Common myeloid progenitor, CD34-positive (primary cell): ENCODE results near the gene RIN3.

ENCODE experiments used
- CTCF ChIA-PET: fragments of 350-600 bp; sonication (Branson Sonifier 250); formaldehyde crosslinking; loops from one replicate; lab custom pipeline; 2021; ENCODE audit warnings: antibody characterized with exemption; lab: Charles Lee
- POLR2A ChIA-PET: fragments of 350-600 bp; sonication (Branson Sonifier 250); formaldehyde crosslinking; loops from one replicate; lab custom pipeline; 2021; ENCODE audit warnings: antibody characterized with exemption; lab: Charles Lee
- DNase-seq, 3 donors: peaks; one replicate each; pipeline versions ENCODE4 v3.0.0 to v3.0.0-alpha.2; 2013
- H3K27ac ChIP-seq, 2 experiments: 1 replicate in 1 of 2; 2 replicates in 1 of 2; pipeline ENCODE4 v1.7.0; 2013; ENCODE audit warnings: inconsistent platforms in 2 of 2, low read length in 2 of 2, mild to moderate bottlenecking in 2 of 2, low read depth in 1 of 2, moderate library complexity in 1 of 2; ENCODE audit not compliant: severe bottlenecking in 2 of 2, insufficient read depth in 1 of 2, poor library complexity in 1 of 2
- H3K27me3 ChIP-seq, 5 experiments: replicated peaks in 2 of 5; 1 replicate in 3 of 5; 2 replicates in 2 of 5; pipeline versions ENCODE4 v1.6.1 to v1.7.0; 2013; ENCODE audit warnings: low read length in 4 of 5, mild to moderate bottlenecking in 2 of 5, moderate library complexity in 2 of 5, inconsistent platforms in 1 of 5; ENCODE audit not compliant: insufficient read depth in 5 of 5, control insufficient read depth in 4 of 5
- H3K36me3 ChIP-seq, 4 experiments: 1 replicate in 2 of 4; 2 replicates in 2 of 4; pipeline versions ENCODE4 v1.6.1 to v1.7.0; 2013; ENCODE audit warnings: low read length in 3 of 4, control low read depth in 1 of 4, mild to moderate bottlenecking in 1 of 4; ENCODE audit not compliant: control insufficient read depth in 4 of 4, insufficient read depth in 4 of 4
- H3K4me1 ChIP-seq, 4 experiments: 1 replicate in 3 of 4; 2 replicates in 1 of 4; pipeline versions ENCODE4 v1.6.1 to v1.7.1; 2013; ENCODE audit warnings: low read length in 3 of 4, mild to moderate bottlenecking in 3 of 4, control low read depth in 1 of 4, inconsistent platforms in 1 of 4, moderate library complexity in 1 of 4; ENCODE audit not compliant: control insufficient read depth in 4 of 4, insufficient read depth in 4 of 4; ENCODE audit errors: control extremely low read depth in 1 of 4
- H3K4me3 ChIP-seq, 7 experiments: 1 replicate in 4 of 7; 2 replicates in 3 of 7; pipeline versions ENCODE4 v1.5.1 to v1.7.0; 2013; ENCODE audit warnings: mild to moderate bottlenecking in 7 of 7, low read length in 6 of 7, moderate library complexity in 6 of 7, inconsistent platforms in 2 of 7, low read depth in 2 of 7, control low read depth in 1 of 7; ENCODE audit not compliant: insufficient read depth in 4 of 7, control insufficient read depth in 1 of 7; ENCODE audit errors: extremely low read depth in 1 of 7
- H3K9me3 ChIP-seq, 5 experiments: 1 replicate in 4 of 5; 2 replicates in 1 of 5; pipeline versions ENCODE4 v1.6.1 to v1.7.1; 2013; ENCODE audit warnings: low read length in 4 of 5, mild to moderate bottlenecking in 2 of 5, inconsistent platforms in 1 of 5, low read depth in 1 of 5, moderate library complexity in 1 of 5; ENCODE audit not compliant: control insufficient read depth in 4 of 5, insufficient read depth in 2 of 5; ENCODE audit errors: control extremely low read depth in 1 of 5
- WGBS: methylation state at CpG from one replicate; pipeline ENCODE4 v1.1.5; 2013; ENCODE audit not compliant: insufficient coverage; 5-methylcytosine and 5-hydroxymethylcytosine counted together

Gene RIN3

GRCh38 chr14:92631098-92631497 lies 117.5 kb downstream of the RIN3 start:
- WGBS: 100% methylated on average over 4 of the region's 4 CpGs
- Histone ChIP-seq H3K9me3 (peaks cover 2 to 25% (median 17%) of the 10 kb centered on the region in 5 experiments), H3K4me1 (peaks cover 0 to 18% (median 11%) of the 10 kb centered on the region in 4 experiments), H3K36me3 (peaks cover 2 to 29% (median 13%) of the 10 kb centered on the region in 4 experiments), H3K4me3 (no peak overlapping the region), H3K27me3 (no peaks in the 10 kb centered on the region), H3K27ac (no peak overlapping the region)
- CTCF ChIA-PET: interaction anchor here (1.0 to 2.0 kb wide), 6 partner anchors 11 to 55 kb away, joined by 3 to 6 read pairs (median 3); no protein-coding TSS in a partner anchor
- POLR2A ChIA-PET: no interaction called here
- DNase-seq: no peak

- Histone ChIP-seq H3K9me3 (peaks cover 0 to 9% (median 4%) of the 10 kb centered on the region in 5 experiments), H3K36me3 (peaks cover 2 to 13% (median 4%) of the 10 kb centered on the region in 4 experiments), H3K4me1 (peaks cover 0 to 18% (median 11%) of the 10 kb centered on the region in 4 experiments), H3K27me3 (no peaks in the 10 kb centered on the region), H3K4me3 (no peak overlapping the region), H3K27ac (no peak overlapping the region)
- no peak for DNase-seq
- 77% methylated on average over 15 of the region's 15 CpGs for WGBS
- CTCF ChIA-PET: interaction anchor here (1.1 to 1.4 kb wide), 2 partner anchors 17 to 20 kb away, joined by 3 read pairs; no protein-coding TSS in a partner anchor
- POLR2A ChIA-PET: no interaction called here
Measured at GRCh38 chr14:92632546-92633273, 119.1 kb downstream of the RIN3 start.

GRCh38 chr14:92633274-92633616 lies 119.7 kb downstream of the RIN3 start:
- Histone ChIP-seq H3K27ac (no peak overlapping the region), H3K9me3 (peaks cover 0 to 4% (median 0%) of the 10 kb centered on the region in 5 experiments), H3K27me3 (no peaks in the 10 kb centered on the region), H3K4me3 (peak overlapping the region in 1 of 7 experiments; percentile 16), H3K36me3 (peaks cover 0 to 14% (median under 1%) of the 10 kb centered on the region in 4 experiments), H3K4me1 (peaks cover 0 to 18% (median 11%) of the 10 kb centered on the region in 4 experiments)
- 56% methylated on average over 5 of the region's 5 CpGs for WGBS
- ChIA-PET CTCF (interaction anchor here (1.0 to 2.1 kb wide), 3 partner anchors 9 to 19 kb away, joined by 5 to 9 read pairs (median 9); no protein-coding TSS in a partner anchor), POLR2A (no interaction called here)
- DNase-seq: peak in 2 of 3 donors; percentile 55 to 58

- H3K27ac ChIP-seq: no peak overlapping the region
- H3K4me1 ChIP-seq: peaks cover 0 to 18% (median 11%) of the 10 kb centered on the region in 4 experiments
- peaks cover 0 to 4% (median 0%) of the 10 kb centered on the region in 5 experiments for H3K9me3 ChIP-seq
- no peaks in the 10 kb centered on the region for H3K27me3 ChIP-seq
- peak overlapping the region in 1 of 7 experiments; percentile 16 for H3K4me3 ChIP-seq
- ChIA-PET CTCF (interaction anchor here (1.0 to 2.1 kb wide), 3 partner anchors 10 to 20 kb away, joined by 5 to 9 read pairs (median 9); no protein-coding TSS in a partner anchor), POLR2A (interaction anchor here (0.7 kb wide), 1 partner anchor 134 kb away, joined by 3 read pairs; no protein-coding TSS in a partner anchor)
- H3K36me3 ChIP-seq: peaks cover 0 to 15% (median under 1%) of the 10 kb centered on the region in 4 experiments
- DNase-seq: peak in 2 of 3 donors; percentile 54 to 57
Measured at GRCh38 chr14:92633724-92634123, 120.1 kb downstream of the RIN3 start.

GRCh38 chr14:92635031-92635430 lies 121.5 kb downstream of the RIN3 start:
- DNase-seq: no peak
- peaks cover 0 to 11% (median 0%) of the 10 kb centered on the region in 4 experiments for H3K36me3 ChIP-seq
- CTCF ChIA-PET: interaction anchor here (0.5 to 2.1 kb wide), 5 partner anchors 11 to 34 kb away, joined by 3 to 9 read pairs (median 6); no protein-coding TSS in a partner anchor
- no peaks in the 10 kb centered on the region for H3K9me3 ChIP-seq
- no peak overlapping the region for H3K4me3 ChIP-seq
- peaks cover 0 to 18% (median 11%) of the 10 kb centered on the region in 4 experiments for H3K4me1 ChIP-seq
- POLR2A ChIA-PET: no interaction called here
- 100% methylated on average over 4 of the region's 4 CpGs for WGBS
- H3K27me3 ChIP-seq: no peaks in the 10 kb centered on the region
- no peak overlapping the region for H3K27ac ChIP-seq

GRCh38 chr14:92635896-92636295 lies 122.3 kb downstream of the RIN3 start:
- POLR2A ChIA-PET: no interaction called here
- no peak for DNase-seq
- CTCF ChIA-PET: interaction anchor here (0.5 to 1.7 kb wide), 7 partner anchors 10 to 35 kb away, joined by 3 to 6 read pairs (median 4); no protein-coding TSS in a partner anchor
- Histone ChIP-seq H3K36me3 (peaks cover 0 to 10% (median 0%) of the 10 kb centered on the region in 4 experiments), H3K27me3 (no peaks in the 10 kb centered on the region), H3K4me1 (peaks cover 0 to 18% (median 11%) of the 10 kb centered on the region in 4 experiments), H3K27ac (no peak overlapping the region), H3K9me3 (no peaks in the 10 kb centered on the region), H3K4me3 (no peak overlapping the region)
- WGBS: 88% methylated on average over 4 of the region's 4 CpGs
